Suprapubic skin (tissue), 4 donors: Measurements from ENCODE around the gene ZNF284. TPM values are rescaled to one million over a fixed set of nuclear protein-coding genes. Genes with fewer than 3 reads are reported as not detected.

Experiments used
- DNase-seq, 2 donors: peaks; one replicate each; pipeline ENCODE4 v3.0.0-alpha.2; 2019; ENCODE audit warnings: low spot score in 2 of 2
- H3K27ac ChIP-seq: fragments of 200-600 bp; sonication (generic); one replicate; pipeline ENCODE4 v1.5.1; 2019
- H3K27me3 ChIP-seq: fragments of 200-600 bp; sonication (generic); one replicate; pipeline ENCODE4 v1.5.1; 2019
- H3K36me3 ChIP-seq: fragments of 200-600 bp; sonication (generic); one replicate; pipeline ENCODE4 v1.5.1; 2019
- H3K4me1 ChIP-seq: fragments of 200-600 bp; sonication (generic); one replicate; pipeline ENCODE4 v1.5.1; 2019
- H3K4me3 ChIP-seq: fragments of 200-600 bp; sonication (generic); one replicate; pipeline ENCODE4 v1.5.1; 2019; ENCODE audit warnings: mild to moderate bottlenecking
- H3K9me3 ChIP-seq: fragments of 200-600 bp; sonication (generic); one replicate; pipeline ENCODE4 v1.5.1; 2019
- CTCF ChIP-seq, 2 donors: fragments of 200-600 bp in 1 of 2; fragments of 450-650 bp in 1 of 2; sonication (generic) in 1 of 2; IDR thresholded peaks; one replicate each; pipeline ENCODE4 v1.5.1; 2016 to 2019; ENCODE audit warnings: antibody characterized with exemption in 2 of 2, mild to moderate bottlenecking in 1 of 2, moderate library complexity in 1 of 2
- EP300 ChIP-seq: sonication (generic); formaldehyde crosslinking; IDR thresholded peaks from one replicate; pipeline ENCODE4 v1.6.1; 2017; ENCODE audit warnings: antibody characterized with exemption
- POLR2A ChIP-seq, 2 donors: fragments of 450-650 bp; IDR thresholded peaks; one replicate each; pipeline ENCODE4 v1.6.1; 2017; ENCODE audit warnings: antibody characterized with exemption in 2 of 2, mild to moderate bottlenecking in 2 of 2, moderate library complexity in 2 of 2
- POLR2AphosphoS5 ChIP-seq, 3 donors: sonication (generic); formaldehyde crosslinking; IDR thresholded peaks; one replicate each; pipeline ENCODE4 v1.6.1; 2017; ENCODE audit warnings: antibody characterized with exemption in 3 of 3
- WGBS: methylation state at CpG from one replicate; pipeline ENCODE4 v1.1.5; 2018; 5-methylcytosine and 5-hydroxymethylcytosine counted together
- total RNA-seq, 4 donors: library from RNA; depleted of rRNA; stranded (reverse); fragments of >200 nt; gene quantifications; one replicate each; pipeline ENCODE4 v1.1.0, GENCODE V29; 2016

The ZNF284 gene
- total RNA-seq, 4 donors from 2014 or later, result 1.2 to 4.9 (median 1.3) TPM

- no peak for DNase-seq
- 16% methylated on average over 21 of the region's 21 CpGs for WGBS
Measured at GRCh38 chr19:44050740-44051649, 21.0 kb upstream of the ZNF284 start.

GRCh38 chr19:44051650-44052402, 20.1 kb upstream of the ZNF284 start, which contains the start of gene ZNF223:
TSS of gene ZNF223 (plus strand) at chr19:44052036. CDS start at chr19:44055177, 3,141 bp downstream.
- H3K27ac ChIP-seq, result peak within 1 kb of the TSS; percentile 31
- TF ChIP-seq EP300 (no peak), CTCF (IDR thresholded peaks at IDR 0.05) (no peak), POLR2A (IDR thresholded peaks at IDR 0.05) (no peak), POLR2AphosphoS5 (IDR thresholded peaks at IDR 0.05) (peak in 2 of 3 donors; percentile 62 to 65)
- WGBS, result under 1% methylated on average over 33 of the region's 38 CpGs
- peak; percentile 96 for DNase-seq
- H3K9me3 ChIP-seq, result no peaks in the 10 kb centered on the region
- H3K36me3 ChIP-seq, result peaks cover 11% of the 10 kb centered on the region
- peaks cover 16% of the 10 kb centered on the region for H3K27me3 ChIP-seq
- peaks cover 16% of the 10 kb centered on the region for H3K4me1 ChIP-seq
- H3K4me3 ChIP-seq, result peak within 1 kb of the TSS; percentile 73

More at GRCh38 chr19:44050740-44051649, 21.0 kb upstream of the ZNF284 start:
- no peaks in the 10 kb centered on the region for H3K9me3 ChIP-seq
- H3K27me3 ChIP-seq, result peaks cover 16% of the 10 kb centered on the region
- peak overlapping the region; percentile 28 for H3K27ac ChIP-seq
- peaks cover 10% of the 10 kb centered on the region for H3K36me3 ChIP-seq
- H3K4me3 ChIP-seq, result peak overlapping the region; percentile 73
- TF ChIP-seq POLR2A (IDR thresholded peaks at IDR 0.05) (no peak), POLR2AphosphoS5 (IDR thresholded peaks at IDR 0.05) (no peak), EP300 (no peak), CTCF (IDR thresholded peaks at IDR 0.05) (no peak)
- peaks cover 16% of the 10 kb centered on the region for H3K4me1 ChIP-seq

GRCh38 chr19:44055870-44056269, 16.1 kb upstream of the ZNF284 start:
- no peaks in the 10 kb centered on the region for H3K9me3 ChIP-seq
- WGBS, result 97% methylated on average over 5 of the region's 5 CpGs

GRCh38 chr19:44059229-44059628, 12.7 kb upstream of the ZNF284 start:
- WGBS, result 100% methylated on average over 2 of the region's 2 CpGs
- no peak for DNase-seq
- H3K4me1 ChIP-seq, result no peaks in the 10 kb centered on the region
- H3K36me3 ChIP-seq, result peaks cover 77% of the 10 kb centered on the region
- H3K27me3 ChIP-seq, result no peaks in the 10 kb centered on the region
- no peak overlapping the region for H3K4me3 ChIP-seq
- peaks cover 12% of the 10 kb centered on the region for H3K9me3 ChIP-seq
- no peak for TF ChIP-seq EP300
- TF ChIP-seq POLR2AphosphoS5 (IDR thresholded peaks at IDR 0.05), result no peak
- no peak for TF ChIP-seq CTCF (IDR thresholded peaks at IDR 0.05)
- TF ChIP-seq POLR2A (IDR thresholded peaks at IDR 0.05), result no peak
- H3K27ac ChIP-seq, result no peak overlapping the region

More at GRCh38 chr19:44055870-44056269, 16.1 kb upstream of the ZNF284 start:
- H3K27ac ChIP-seq, result no peak overlapping the region
- TF ChIP-seq POLR2AphosphoS5 (IDR thresholded peaks at IDR 0.05), result no peak
- no peak for TF ChIP-seq EP300
- TF ChIP-seq CTCF (IDR thresholded peaks at IDR 0.05), result no peak
- no peak for TF ChIP-seq POLR2A (IDR thresholded peaks at IDR 0.05)
- H3K4me1 ChIP-seq, result peaks cover 15% of the 10 kb centered on the region
- no peaks in the 10 kb centered on the region for H3K27me3 ChIP-seq
- peaks cover 44% of the 10 kb centered on the region for H3K36me3 ChIP-seq
- no peak for DNase-seq
- no peak overlapping the region for H3K4me3 ChIP-seq
